HepG2 (cell line): ENCODE data around the gene H3-3A. TPM values are rescaled to one million over a fixed set of nuclear protein-coding genes. Genes with fewer than 3 reads are reported as not detected.

ENCODE experiments used
- ARNTL ChIP-seq: sonication (generic); formaldehyde crosslinking; IDR thresholded peaks from 2 replicates; pipeline ENCODE4 v1.4.0; 2020; ENCODE audit warnings: mild to moderate bottlenecking, missing genetic modification reagents
- BORCS8-MEF2B ChIP-seq: sonication (generic); formaldehyde crosslinking; IDR thresholded peaks from 2 replicates; pipeline ENCODE4 v1.8.0; 2022; ENCODE audit warnings: mild to moderate bottlenecking, missing genetic modification reagents
- FIP1L1 ChIP-seq: fragments of 200-400 bp; formaldehyde crosslinking; IDR thresholded peaks from 2 replicates; pipeline ENCODE4 v1.6.1; 2018; ENCODE audit warnings: low read depth, mild to moderate bottlenecking, low read length, moderate library complexity, borderline replicate concordance; ENCODE audit not compliant: insufficient read depth
- GABPA ChIP-seq, 2 experiments: IDR thresholded peaks; 2 replicates each; pipeline ENCODE4 v1.6.1; 2011 to 2016; ENCODE audit warnings: low read depth in 2 of 2, low read length in 1 of 2, missing biosample characterization in 1 of 2, missing genetic modification characterization in 1 of 2
- GATAD1 ChIP-seq: IDR thresholded peaks from 2 replicates; pipeline ENCODE4 v1.6.1; 2016; ENCODE audit warnings: missing genetic modification reagents, missing compliant biosample characterization
- GTF2F1 ChIP-seq: fragments of 150-350 bp; IDR thresholded peaks from 2 replicates; pipeline ENCODE4 v1.6.1; 2014; ENCODE audit warnings: low read length
- HDAC1 ChIP-seq: sonication (generic); formaldehyde crosslinking; IDR thresholded peaks from 2 replicates; pipeline ENCODE4 v1.5.1; 2020; ENCODE audit warnings: mild to moderate bottlenecking, missing genetic modification reagents
- HOXA5 ChIP-seq: sonication (generic); formaldehyde crosslinking; IDR thresholded peaks from 2 replicates; pipeline ENCODE4 v1.4.0; 2020; ENCODE audit warnings: missing genetic modification reagents
- KDM3A ChIP-seq: IDR thresholded peaks from 2 replicates; pipeline ENCODE4 v1.6.1; 2018; ENCODE audit warnings: low read depth, missing compliant biosample characterization
- KLF16 ChIP-seq, 2 experiments: sonication (generic) in 1 of 2; formaldehyde crosslinking in 1 of 2; IDR thresholded peaks; 2 replicates each; pipeline versions ENCODE4 v1.6.1 to v1.8.0; 2016 to 2023; ENCODE audit warnings: missing genetic modification reagents in 2 of 2, missing compliant biosample characterization in 1 of 2
- MBD4 ChIP-seq: IDR thresholded peaks from 2 replicates; pipeline ENCODE4 v1.6.1; 2012; ENCODE audit warnings: low read length, inconsistent platforms, borderline replicate concordance
- MTF2 ChIP-seq: sonication (generic); formaldehyde crosslinking; IDR thresholded peaks from 2 replicates; pipeline ENCODE4 v1.5.0; 2020; ENCODE audit warnings: missing genetic modification reagents, borderline replicate concordance
- PAF1 ChIP-seq: IDR thresholded peaks from 2 replicates; pipeline ENCODE4 v1.6.1; 2016; ENCODE audit warnings: missing genetic modification reagents, missing compliant biosample characterization
- RAD51 ChIP-seq: fragments of 450-650 bp; IDR thresholded peaks from 2 replicates; pipeline ENCODE4 v1.6.1; 2016; ENCODE audit warnings: borderline replicate concordance
- SPEN ChIP-seq: sonication (generic); formaldehyde crosslinking; IDR thresholded peaks from 2 replicates; pipeline ENCODE4 v1.5.1; 2020; ENCODE audit warnings: low read depth, mild to moderate bottlenecking, missing genetic modification reagents
- TOE1 ChIP-seq: sonication (generic); formaldehyde crosslinking; IDR thresholded peaks from 2 replicates; pipeline ENCODE4 v1.4.0; 2020; ENCODE audit warnings: mild to moderate bottlenecking, missing genetic modification reagents
- ZNF136 ChIP-seq: sonication (generic); formaldehyde crosslinking; IDR thresholded peaks from 2 replicates; pipeline ENCODE4 v1.8.1; 2022; ENCODE audit warnings: low read depth, mild to moderate bottlenecking, moderate library complexity, missing genetic modification reagents
- ZNF143 ChIP-seq: sonication (generic); formaldehyde crosslinking; IDR thresholded peaks from 2 replicates; pipeline ENCODE4 v1.4.0; 2020; ENCODE audit warnings: missing genetic modification reagents
- ZNF282 ChIP-seq: fragments of 450-650 bp; IDR thresholded peaks from 2 replicates; pipeline ENCODE4 v1.6.1; 2018; ENCODE audit not compliant: partially characterized antibody
- ZNF292 ChIP-seq: sonication (generic); formaldehyde crosslinking; IDR thresholded peaks from 2 replicates; pipeline ENCODE4 v1.8.1; 2022; ENCODE audit warnings: mild to moderate bottlenecking, low read depth, missing genetic modification reagents, borderline replicate concordance
- ZNF3 ChIP-seq: IDR thresholded peaks from 2 replicates; pipeline ENCODE4 v1.7.0; 2017; ENCODE audit warnings: inconsistent platforms
- ZNF367 ChIP-seq: sonication (generic); formaldehyde crosslinking; IDR thresholded peaks from 2 replicates; pipeline ENCODE4 v1.4.0; 2020; ENCODE audit warnings: missing genetic modification reagents, borderline replicate concordance
- ZNF501 ChIP-seq: sonication (generic); formaldehyde crosslinking; IDR thresholded peaks from 2 replicates; pipeline ENCODE4 v1.5.1; 2020; ENCODE audit warnings: mild to moderate bottlenecking, moderate library complexity, missing genetic modification reagents
- ZNF780A ChIP-seq: sonication (generic); formaldehyde crosslinking; IDR thresholded peaks from 2 replicates; pipeline ENCODE4 v1.8.0; 2022; ENCODE audit warnings: mild to moderate bottlenecking, missing genetic modification reagents, moderate library complexity
- ZNF850 ChIP-seq: sonication (generic); formaldehyde crosslinking; conservative IDR thresholded peaks from 2 replicates; pipeline ENCODE4 v1.9.0; 2021; ENCODE audit warnings: mild to moderate bottlenecking, missing genetic modification reagents
- polyA plus RNA-seq, 8 experiments: library from polyadenylated mRNA; depleted of rRNA in 3 of 8; stranded (reverse) in 7 of 8; unstranded in 1 of 8; fragments of >200 nt; fragmentation: Illumina TruSeq in 4 of 8; extraction: Trizol in 4 of 8; gene quantifications; 2 replicates each; pipeline versions ENCODE4 v1.2.1 to v1.2.3, GENCODE V29; 2011 to 2016; ENCODE audit warnings: low read depth in 4 of 8, missing spikeins in 1 of 8, mixed read lengths in 1 of 8; ENCODE audit not compliant: insufficient read depth in 1 of 8
- total RNA-seq, 5 experiments: library from RNA; depleted of rRNA; stranded (reverse); fragments of >200 nt; fragmentation: Illumina TruSeq; extraction: Trizol; gene quantifications; 2 replicates each; pipeline ENCODE4 v1.2.3, GENCODE V29; 2016; ENCODE audit warnings: low read depth in 1 of 5
- TF ChIP-seq, protein P1 (sequence below): IDR thresholded peaks from 2 replicates; pipeline ENCODE4 v1.6.1; 2016; ENCODE audit warnings: low read depth, control low read depth
- TF ChIP-seq, protein P2 (sequence below): sonication (generic); formaldehyde crosslinking; IDR thresholded peaks from 2 replicates; pipeline ENCODE4 v1.4.0; 2020; ENCODE audit warnings: missing genetic modification reagents
- TF ChIP-seq, protein P3 (sequence below): sonication (generic); formaldehyde crosslinking; conservative IDR thresholded peaks from 2 replicates; pipeline ENCODE4 v1.4.0; 2020; ENCODE audit warnings: missing genetic modification reagents

The H3-3A gene
- total and polyA plus RNA-seq, 2 of the 13 experiments (the other 11 are each of a cell fraction or from before 2014, with no cell fraction given) = 221 to 320 TPM

DNA sequence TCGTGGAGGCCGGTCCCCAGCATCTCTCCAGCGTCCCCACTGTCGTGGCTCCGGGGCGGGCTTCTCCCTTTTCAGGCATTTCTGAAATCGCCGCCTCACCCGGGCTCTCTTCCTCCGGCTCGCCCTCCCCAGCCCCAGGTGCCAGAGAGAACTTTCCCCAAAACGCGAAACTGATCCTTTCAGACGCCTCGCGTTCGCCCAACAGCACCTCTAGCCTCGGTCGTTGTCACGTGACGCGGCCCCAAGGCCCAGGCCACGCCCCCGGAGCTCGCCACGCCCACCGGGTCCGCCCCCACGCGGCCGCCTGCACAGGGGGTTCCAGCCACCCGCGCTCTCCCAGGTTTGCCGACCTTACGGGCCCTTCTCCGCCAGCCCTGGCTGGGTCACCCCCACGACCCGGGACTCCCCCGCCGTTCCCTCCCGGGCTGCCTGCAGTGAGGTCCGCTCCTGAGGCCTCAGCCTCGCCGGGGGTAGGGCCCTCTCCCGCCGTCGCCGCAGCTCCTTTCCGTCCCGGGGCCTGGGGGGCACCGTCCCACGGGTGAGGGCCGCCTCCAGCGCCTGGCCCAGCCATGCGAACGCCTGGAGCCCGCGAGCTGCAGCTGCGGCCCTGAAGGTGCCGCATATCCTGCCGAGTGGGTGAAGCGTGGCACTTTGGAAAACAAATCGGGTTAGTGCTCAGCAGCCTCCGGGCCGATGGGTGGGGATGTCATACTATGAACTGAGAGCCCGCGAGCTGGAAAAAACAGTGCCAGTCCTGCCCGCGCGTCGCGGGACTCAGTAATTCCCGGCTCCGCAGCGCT, 21.0 kb downstream of the H3-3A start (continued):
- TF ChIP-seq ARNTL (CRISPR knock-in tag) (no peak), ZNF3 (CRISPR knock-in tag) (no peak), HOXA5 (CRISPR knock-in tag) (peak; percentile 41; the same call in 1 of the 2 replicates), ZNF143 (CRISPR knock-in tag) (no peak), ZNF367 (no peak), KDM3A (CRISPR knock-in tag) (peak; percentile 76; the same call in 1 of the 2 replicates), GTF2F1 (no peak), RAD51 (peak; percentile 95), BORCS8-MEF2B (CRISPR knock-in tag) (peak; percentile 18; the same call in 1 of the 2 replicates), SPEN (peak; percentile 68), FIP1L1 (no peak), ZNF501 (CRISPR knock-in tag) (peak; percentile 65), GATAD1 (CRISPR knock-in tag) (no peak), ZNF136 (no peak), TOE1 (CRISPR knock-in tag) (0 out of 2 replicates have a peak, but pooled peaks have one; percentile 59), PAF1 (CRISPR knock-in tag) (no peak), ZNF292 (CRISPR knock-in tag) (no peak), ZNF780A (no peak), ZNF282 (no peak), KLF16 (CRISPR knock-in tag; IDR thresholded peaks at IDR 0.05) (0 out of 4 replicates have a peak, but pooled peaks of 1 of the 2 experiments have one; percentile 46), GABPA (IDR thresholded peaks at IDR 0.05; ENCODE audit: low read depth, low read length) (no peak), GABPA (CRISPR knock-in tag; IDR thresholded peaks at IDR 0.05; ENCODE audit: low read depth) (no peak), MTF2 (CRISPR knock-in tag) (no peak), ZNF850 (CRISPR knock-in tag) (no peak), HDAC1 (CRISPR knock-in tag) (peak; percentile 76), MBD4 (no peak)
- TF ChIP-seq, protein P1, sequence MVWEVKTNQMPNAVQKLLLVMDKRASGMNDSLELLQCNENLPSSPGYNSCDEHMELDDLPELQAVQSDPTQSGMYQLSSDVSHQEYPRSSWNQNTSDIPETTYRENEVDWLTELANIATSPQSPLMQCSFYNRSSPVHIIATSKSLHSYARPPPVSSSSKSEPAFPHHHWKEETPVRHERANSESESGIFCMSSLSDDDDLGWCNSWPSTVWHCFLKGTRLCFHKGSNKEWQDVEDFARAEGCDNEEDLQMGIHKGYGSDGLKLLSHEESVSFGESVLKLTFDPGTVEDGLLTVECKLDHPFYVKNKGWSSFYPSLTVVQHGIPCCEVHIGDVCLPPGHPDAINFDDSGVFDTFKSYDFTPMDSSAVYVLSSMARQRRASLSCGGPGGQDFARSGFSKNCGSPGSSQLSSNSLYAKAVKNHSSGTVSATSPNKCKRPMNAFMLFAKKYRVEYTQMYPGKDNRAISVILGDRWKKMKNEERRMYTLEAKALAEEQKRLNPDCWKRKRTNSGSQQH = no peak
- TF ChIP-seq, protein P2, sequence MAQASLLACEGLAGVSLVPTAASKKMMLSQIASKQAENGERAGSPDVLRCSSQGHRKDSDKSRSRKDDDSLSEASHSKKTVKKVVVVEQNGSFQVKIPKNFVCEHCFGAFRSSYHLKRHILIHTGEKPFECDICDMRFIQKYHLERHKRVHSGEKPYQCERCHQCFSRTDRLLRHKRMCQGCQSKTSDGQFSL = peak; percentile 56; the same call in 1 of the 2 replicates
- TF ChIP-seq, protein P3, sequence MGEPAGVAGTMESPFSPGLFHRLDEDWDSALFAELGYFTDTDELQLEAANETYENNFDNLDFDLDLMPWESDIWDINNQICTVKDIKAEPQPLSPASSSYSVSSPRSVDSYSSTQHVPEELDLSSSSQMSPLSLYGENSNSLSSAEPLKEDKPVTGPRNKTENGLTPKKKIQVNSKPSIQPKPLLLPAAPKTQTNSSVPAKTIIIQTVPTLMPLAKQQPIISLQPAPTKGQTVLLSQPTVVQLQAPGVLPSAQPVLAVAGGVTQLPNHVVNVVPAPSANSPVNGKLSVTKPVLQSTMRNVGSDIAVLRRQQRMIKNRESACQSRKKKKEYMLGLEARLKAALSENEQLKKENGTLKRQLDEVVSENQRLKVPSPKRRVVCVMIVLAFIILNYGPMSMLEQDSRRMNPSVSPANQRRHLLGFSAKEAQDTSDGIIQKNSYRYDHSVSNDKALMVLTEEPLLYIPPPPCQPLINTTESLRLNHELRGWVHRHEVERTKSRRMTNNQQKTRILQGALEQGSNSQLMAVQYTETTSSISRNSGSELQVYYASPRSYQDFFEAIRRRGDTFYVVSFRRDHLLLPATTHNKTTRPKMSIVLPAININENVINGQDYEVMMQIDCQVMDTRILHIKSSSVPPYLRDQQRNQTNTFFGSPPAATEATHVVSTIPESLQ (CRISPR knock-in tag) = no peak
